MCF 10A (cell line): Measurements from ENCODE around the gene RNFT2. TPM values are rescaled to one million over a fixed set of nuclear protein-coding genes. Genes with fewer than 3 reads are reported as not detected.
"Not testable (repeated sequence)": the region's sequence is repeated elsewhere in the genome, so short reads cannot be mapped to it uniquely, and the experiment has no call there.

Experiments
- BruUV-seq: library from RNA; stranded (reverse); fragments of 400-500 nt; replicated peaks from 2 replicates; lab custom pipeline; 2021; lab: Mats Ljungman, UMichigan
- CTCF ChIA-PET: fragments of 300-600 bp; sonication (Branson Sonifier 250); formaldehyde crosslinking; extraction: SDS; loops from one replicate; lab custom pipeline; 2021; ENCODE audit warnings: antibody characterized with exemption, inconsistent platforms; lab: Yijun Ruan, JAX
- POLR2A ChIA-PET: fragments of 300-600, 350-650 bp; sonication (Branson Sonifier 250); formaldehyde crosslinking; extraction: SDS; loops from one replicate; lab custom pipeline; 2020; ENCODE audit warnings: antibody characterized with exemption, inconsistent platforms; lab: Yijun Ruan, JAX
- DNase-seq: peaks from one replicate; pipeline ENCODE4 v3.0.0-alpha.2; 2018; ENCODE audit not compliant: unreplicated experiment
- H3K27ac Mint-ChIP-seq: one replicate; pipeline ENCODE4 v1.8.0; 2022; ENCODE audit warnings: mild to moderate bottlenecking, low read depth, mixed read lengths; ENCODE audit not compliant: unreplicated experiment
- H3K27me3 Mint-ChIP-seq: one replicate; pipeline ENCODE4 v1.8.0; 2022; ENCODE audit warnings: mixed read lengths; ENCODE audit not compliant: insufficient read depth, unreplicated experiment
- H3K36me3 Mint-ChIP-seq: one replicate; pipeline ENCODE4 v1.8.0; 2022; ENCODE audit warnings: mild to moderate bottlenecking, moderate library complexity, mixed read lengths; ENCODE audit not compliant: insufficient read depth, unreplicated experiment
- H3K4me1 Mint-ChIP-seq: one replicate; pipeline ENCODE4 v1.8.0; 2022; ENCODE audit warnings: mixed read lengths; ENCODE audit not compliant: insufficient read depth, unreplicated experiment
- H3K4me3 Mint-ChIP-seq: one replicate; pipeline ENCODE4 v1.8.0; 2022; ENCODE audit warnings: mild to moderate bottlenecking, moderate library complexity, mixed read lengths; ENCODE audit not compliant: unreplicated experiment
- H3K9me3 Mint-ChIP-seq: one replicate; pipeline ENCODE4 v1.8.0; 2022; ENCODE audit warnings: mixed read lengths; ENCODE audit not compliant: unreplicated experiment
- intact Hi-C: fragments of 100-400 bp; cut with micrococcal nuclease; formaldehyde crosslinking; loops from 2 replicates; pipeline ENCODE4 v1.14.1; 2022
- total RNA-seq: library from RNA; stranded (reverse); gene quantifications from 2 replicates; pipeline ENCODE4 v1.2.3, GENCODE V29; 2022
- TF ChIP-seq, protein P1 (sequence below): fragments of 200-600 bp; IDR thresholded peaks from one replicate; pipeline ENCODE4 v1.8.0; 2022; ENCODE audit warnings: antibody characterized with exemption, mild to moderate bottlenecking; ENCODE audit not compliant: unreplicated experiment

RNFT2 gene
- total RNA-seq, 1 experiment from 2014 or later, result 7.2 TPM

DNA sequence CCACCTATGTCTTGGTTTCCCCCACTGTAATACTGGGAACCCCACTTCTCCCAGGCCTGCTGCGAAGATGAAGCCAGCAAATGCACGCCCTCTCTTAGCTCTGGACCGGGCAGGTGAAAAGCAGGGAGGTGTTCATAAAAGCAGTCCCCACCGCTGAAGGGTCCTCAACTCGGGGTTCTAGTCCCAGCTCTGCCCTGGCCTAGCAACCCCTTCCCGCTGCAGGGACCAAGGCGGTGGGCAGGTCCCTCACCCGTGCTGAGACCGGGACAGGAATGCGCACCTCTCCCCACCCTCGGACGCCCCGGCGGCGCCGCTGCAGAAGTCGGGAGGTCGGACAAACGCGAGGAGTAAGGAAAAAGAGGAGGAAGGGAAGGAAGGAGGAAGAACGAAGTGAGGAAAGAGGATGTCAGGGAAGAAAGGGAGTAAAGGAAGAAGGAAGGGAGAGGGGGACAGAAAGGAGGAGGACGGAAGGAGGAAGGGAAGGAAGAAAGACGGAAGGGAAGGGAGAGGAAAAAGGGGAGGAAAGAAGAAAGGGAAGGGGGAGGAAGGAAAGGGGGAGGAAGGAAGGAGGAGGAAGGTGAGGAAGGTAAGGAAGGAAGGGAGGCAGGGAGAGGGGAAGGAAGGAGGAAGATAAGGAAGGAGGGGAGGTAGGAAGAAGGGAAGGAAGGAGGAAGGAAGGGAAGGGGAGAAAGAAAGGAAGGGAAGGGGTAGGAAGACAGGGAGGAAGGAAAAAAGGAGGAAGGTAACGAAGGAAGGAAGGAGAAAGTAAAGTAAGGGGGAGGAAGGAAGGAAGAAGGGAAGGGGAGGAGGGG is 947 bp upstream of the RNFT2 start:
- ChIA-PET CTCF (interaction anchor here (0.5 kb wide), 1 partner anchor 437 kb away, joined by 4 read pairs; no protein-coding TSS in a partner anchor), POLR2A (interaction anchor here (0.8 to 1.8 kb wide), 2 partner anchors 72 to 145 kb away, joined by 3 to 6 read pairs; partner anchors contain the start of gene HRK)
- Mint-ChIP-seq H3K9me3 (no peaks in the 10 kb centered on the region), H3K4me1 (peaks cover 13% of the 10 kb centered on the region), H3K27ac (peak overlapping the region; percentile 61), H3K36me3 (peaks cover 12% of the 10 kb centered on the region), H3K4me3 (peak overlapping the region; percentile 92), H3K27me3 (no peaks in the 10 kb centered on the region)
- no peak for DNase-seq
- BruUV-seq, result no TSS peak
- TF ChIP-seq, protein P1, sequence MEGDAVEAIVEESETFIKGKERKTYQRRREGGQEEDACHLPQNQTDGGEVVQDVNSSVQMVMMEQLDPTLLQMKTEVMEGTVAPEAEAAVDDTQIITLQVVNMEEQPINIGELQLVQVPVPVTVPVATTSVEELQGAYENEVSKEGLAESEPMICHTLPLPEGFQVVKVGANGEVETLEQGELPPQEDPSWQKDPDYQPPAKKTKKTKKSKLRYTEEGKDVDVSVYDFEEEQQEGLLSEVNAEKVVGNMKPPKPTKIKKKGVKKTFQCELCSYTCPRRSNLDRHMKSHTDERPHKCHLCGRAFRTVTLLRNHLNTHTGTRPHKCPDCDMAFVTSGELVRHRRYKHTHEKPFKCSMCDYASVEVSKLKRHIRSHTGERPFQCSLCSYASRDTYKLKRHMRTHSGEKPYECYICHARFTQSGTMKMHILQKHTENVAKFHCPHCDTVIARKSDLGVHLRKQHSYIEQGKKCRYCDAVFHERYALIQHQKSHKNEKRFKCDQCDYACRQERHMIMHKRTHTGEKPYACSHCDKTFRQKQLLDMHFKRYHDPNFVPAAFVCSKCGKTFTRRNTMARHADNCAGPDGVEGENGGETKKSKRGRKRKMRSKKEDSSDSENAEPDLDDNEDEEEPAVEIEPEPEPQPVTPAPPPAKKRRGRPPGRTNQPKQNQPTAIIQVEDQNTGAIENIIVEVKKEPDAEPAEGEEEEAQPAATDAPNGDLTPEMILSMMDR, result no peak
- intact Hi-C loops, result loop anchor here (5.0 to 10.0 kb wide), 2 partner anchors 148 to 220 kb away; partner anchors contain the start of gene HRK

DNA sequence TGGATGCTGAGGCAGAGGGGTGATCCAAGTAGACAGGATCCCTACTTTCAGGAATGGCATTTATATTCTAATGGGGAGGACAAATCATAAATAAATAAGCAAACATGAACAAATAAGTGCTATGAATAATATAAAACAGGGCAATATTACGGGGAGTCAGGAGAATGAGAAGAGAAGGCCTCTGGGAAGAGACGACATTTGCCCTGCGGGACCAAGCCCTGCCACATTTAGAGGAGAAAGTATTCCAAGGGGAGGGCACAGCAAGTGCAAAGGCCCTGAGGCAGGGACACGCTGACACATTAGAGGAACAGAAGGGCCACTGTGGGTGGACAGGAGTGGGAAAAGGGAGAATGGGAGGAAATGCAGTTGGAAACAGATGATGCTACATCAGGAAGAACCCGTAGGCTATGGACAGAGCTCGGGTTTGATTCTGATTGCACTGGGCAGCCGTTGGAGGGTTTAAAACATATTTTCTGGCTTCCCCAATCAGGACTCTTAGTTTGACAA is 1.3 kb downstream of the RNFT2 start:
- TF ChIP-seq, protein P1, result no peak
- Mint-ChIP-seq H3K27me3 (no peaks in the 10 kb centered on the region), H3K27ac (peak overlapping the region; percentile 36), H3K4me3 (no peak overlapping the region), H3K4me1 (peaks cover 13% of the 10 kb centered on the region), H3K36me3 (peaks cover 4% of the 10 kb centered on the region), H3K9me3 (no peaks in the 10 kb centered on the region)
- BruUV-seq, result no TSS peak
- no peak for DNase-seq
- ChIA-PET CTCF (interaction anchor here (1.0 kb wide), 1 partner anchor 138 kb away, joined by 4 read pairs; no protein-coding TSS in a partner anchor), POLR2A (no interaction called here)
- intact Hi-C loops, result loop anchor here (2.0 to 10.0 kb wide), 3 partner anchors 79 to 218 kb away; partner anchors contain the start of gene HRK

DNA sequence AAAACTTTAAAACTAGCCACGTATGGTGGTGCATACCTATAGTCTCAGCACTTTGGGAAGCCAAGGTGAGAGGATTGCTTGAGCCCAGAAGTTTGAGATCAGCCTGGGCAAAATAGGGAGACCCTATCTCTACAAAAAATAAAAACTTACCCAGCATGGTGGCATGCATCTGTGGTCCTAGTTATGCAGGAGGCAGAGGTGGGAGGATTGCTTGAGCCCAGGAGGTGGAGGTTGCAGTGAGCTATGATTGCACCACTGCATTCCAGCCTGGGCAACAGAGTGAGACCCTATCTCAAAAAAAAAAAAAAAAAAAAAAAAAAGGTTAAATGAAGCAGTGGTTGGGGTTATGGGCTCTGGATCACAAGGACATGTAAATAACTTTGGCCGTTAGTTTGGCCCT is 4.7 kb downstream of the RNFT2 start:
- H3K4me1 Mint-ChIP-seq, H3K27me3 Mint-ChIP-seq, POLR2A ChIA-PET, intact Hi-C loops, DNase-seq, H3K36me3 Mint-ChIP-seq, H3K9me3 Mint-ChIP-seq, H3K4me3 Mint-ChIP-seq, BruUV-seq, H3K27ac Mint-ChIP-seq: not testable (repeated sequence)
- CTCF ChIA-PET, result interaction anchor here (0.6 kb wide), 2 partner anchors 139 to 140 kb away, joined by 3 to 4 read pairs; no protein-coding TSS in a partner anchor

GRCh38 chr12:116744766-116745165 is 6.7 kb downstream of the RNFT2 start:
- H3K27me3 Mint-ChIP-seq, result no peaks in the 10 kb centered on the region
- H3K36me3 Mint-ChIP-seq, result no peaks in the 10 kb centered on the region
- H3K4me1 Mint-ChIP-seq, result no peaks in the 10 kb centered on the region
- no peak overlapping the region for H3K27ac Mint-ChIP-seq
- H3K4me3 Mint-ChIP-seq, result no peak overlapping the region
- ChIA-PET CTCF (no interaction called here), POLR2A (no interaction called here)
- H3K9me3 Mint-ChIP-seq, result no peaks in the 10 kb centered on the region
- TF ChIP-seq, protein P1, result no peak
- BruUV-seq, result no TSS peak
- no peak for DNase-seq
- intact Hi-C loops, result no loop called here
